ENCODE measurements around the gene FASTK. TPM values are rescaled to one million over a fixed set of nuclear protein-coding genes. Genes with fewer than 3 reads are reported as not detected.
"Not testable (repeated sequence)": the region's sequence is repeated elsewhere in the genome, so short reads cannot be mapped to it uniquely, and the experiment has no call there.

FASTK gene
- total RNA-seq, 1 experiment from 2014 or later: 141 TPM

DNA sequence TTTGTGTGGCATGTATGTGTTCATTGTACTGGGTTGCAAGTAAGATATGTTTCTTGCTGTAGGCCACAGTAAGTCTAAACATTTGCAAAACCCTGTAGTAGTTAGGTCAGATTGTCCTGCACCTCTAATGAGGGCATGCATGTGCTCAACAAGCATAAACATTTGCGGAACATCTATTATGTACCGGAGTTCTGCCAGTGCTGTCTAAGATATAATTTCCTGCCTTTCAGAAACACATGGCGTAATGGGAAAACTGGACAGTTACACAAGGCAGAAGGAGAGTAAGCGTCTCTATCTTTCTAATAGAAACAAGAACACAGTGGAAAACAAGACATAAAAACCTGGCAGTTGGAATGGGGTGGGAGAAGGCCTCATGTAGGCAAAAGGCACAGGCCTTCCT lies 49.6 kb downstream of the FASTK start:
- DNase-seq (ENCODE audit: low read depth): no peak

GRCh38 chr7:151028948-151029501 lies 51.6 kb downstream of the FASTK start:
- DNase-seq (ENCODE audit: low read depth): no peak

DNA sequence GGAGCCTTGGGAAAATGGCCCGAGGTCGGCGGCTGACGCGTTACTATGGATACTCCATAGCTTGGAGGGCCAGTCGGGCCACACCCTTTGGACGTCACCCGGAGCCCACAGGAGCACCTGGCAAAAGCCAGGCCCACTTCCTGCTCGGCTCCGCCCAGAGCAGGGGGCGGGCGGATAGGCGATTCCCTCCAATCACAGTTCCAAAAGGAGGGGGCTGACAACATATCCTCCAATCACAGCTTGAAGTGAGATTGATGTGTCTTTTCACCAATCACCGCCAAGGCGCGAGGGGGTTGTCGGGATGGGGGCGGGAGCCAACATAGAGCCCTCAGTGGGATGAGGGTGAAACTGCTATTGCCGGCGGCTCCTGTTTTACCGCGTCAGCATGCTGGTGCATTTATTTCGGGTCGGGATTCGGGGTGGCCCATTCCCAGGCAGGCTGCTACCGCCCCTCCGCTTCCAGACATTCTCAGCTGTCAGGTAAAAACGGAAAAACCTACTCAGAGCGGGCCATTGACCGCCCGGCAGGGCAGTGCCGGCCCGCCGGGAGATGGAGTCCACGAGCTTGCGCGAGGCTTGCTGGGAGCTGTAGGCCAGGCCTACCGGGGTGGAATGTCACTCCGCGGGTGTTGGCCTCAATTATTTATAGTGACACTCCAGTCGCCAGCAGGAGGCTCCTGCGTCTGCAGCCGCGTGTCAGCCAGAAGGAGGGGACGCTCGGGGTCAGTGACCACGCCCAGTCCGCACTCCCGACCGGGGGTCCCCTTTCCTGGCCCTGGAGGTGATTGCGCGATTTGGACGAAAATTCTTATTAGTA lies 52.3 kb downstream of the FASTK start, which contains the start of gene ABCB8:
Gene ABCB8 (plus strand): TSS at position 320 of the 817 bp plus-strand sequence. CDS start 66 bp downstream, at position 386.
- DNase-seq (ENCODE audit: low read depth): peak; percentile 100

GRCh38 chr7:151027728-151028130 lies 52.9 kb downstream of the FASTK start:
- not testable (repeated sequence) for DNase-seq (ENCODE audit: low read depth)

- DNase-seq (ENCODE audit: low read depth): not testable (repeated sequence)
Observed at GRCh38 chr7:151026771-151027727, 53.6 kb downstream of the FASTK start.

Other genes starting within 250 kb of the FASTK start
- gene AOC1, start 228.3 kb downstream of the FASTK start, total RNA-seq (2014; rRNA removed): not detected in 2 replicates
- 0.11 TPM in 1 of 2 replicates, not detected in the other for gene KCNH2, start 102.5 kb downstream of the FASTK start, total RNA-seq (2014; rRNA removed)
- 0.13 TPM in 1 of 2 replicates, not detected in the other for gene NOS3, start 89.8 kb downstream of the FASTK start, total RNA-seq (2014; rRNA removed)
- 0.06 TPM in 2 replicates for gene ATG9B, start 56.3 kb downstream of the FASTK start, total RNA-seq (2014; rRNA removed)
- gene ABCB8, start 52.4 kb downstream of the FASTK start, total RNA-seq (2014; rRNA removed): 61.1 and 64.0 TPM in 2 replicates
- gene ASIC3, start 32.3 kb downstream of the FASTK start, total RNA-seq (2014; rRNA removed): 0.19 and 2.2 TPM in 2 replicates
- gene CDK5, start 22.9 kb downstream of the FASTK start, total RNA-seq (2014; rRNA removed): 47.1 and 47.4 TPM in 2 replicates
- gene SLC4A2, start 21.2 kb downstream of the FASTK start, total RNA-seq (2014; rRNA removed): 274 and 291 TPM in 2 replicates
- 60.9 and 61.5 TPM in 2 replicates for gene TMUB1, start 2.7 kb upstream of the FASTK start, total RNA-seq (2014; rRNA removed)
- 52.8 and 53.4 TPM in 2 replicates for gene AGAP3, start 5.7 kb upstream of the FASTK start, total RNA-seq (2014; rRNA removed)
- not detected in 2 replicates for gene GBX1, start 86.9 kb upstream of the FASTK start, total RNA-seq (2014; rRNA removed)
- not detected in 2 replicates for gene ASB10, start 106.4 kb upstream of the FASTK start, total RNA-seq (2014; rRNA removed)
- not detected in 2 replicates for gene H2BK1, start 129.7 kb upstream of the FASTK start, total RNA-seq (2014; rRNA removed)
- 111 and 115 TPM in 2 replicates for gene ABCF2, start 146.4 kb upstream of the FASTK start, total RNA-seq (2014; rRNA removed)
- gene CHPF2, start 151.7 kb upstream of the FASTK start, total RNA-seq (2014; rRNA removed): 123 and 133 TPM in 2 replicates
- gene SMARCD3, start 167.9 kb upstream of the FASTK start, total RNA-seq (2014; rRNA removed): 150 and 161 TPM in 2 replicates